Measurements from ENCODE around the gene BFSP2. TPM values are rescaled to one million over a fixed set of nuclear protein-coding genes. Genes with fewer than 3 reads are reported as not detected.

BFSP2 gene
- total and polyA plus RNA-seq, 2 of the 13 experiments (the other 11 are each of a cell fraction or from before 2014, with no cell fraction given) = not detected

GRCh38 chr3:133469140-133469731 lies 69.4 kb downstream of the BFSP2 start (continued):
- TF ChIP-seq SMAD3 (CRISPR knock-in tag; IDR thresholded peaks at IDR 0.05) (no peak), FOXA3 (CRISPR knock-in tag; IDR thresholded peaks at IDR 0.05) (peak; percentile 74), ZBTB38 (CRISPR knock-in tag; IDR thresholded peaks at IDR 0.05) (no peak), SP4 (CRISPR knock-in tag; IDR thresholded peaks at IDR 0.05) (no peak), ZNF101 (CRISPR knock-in tag; IDR thresholded peaks at IDR 0.05; ENCODE audit: borderline replicate concordance, low read depth) (no peak), ZNF12 (CRISPR knock-in tag; IDR thresholded peaks at IDR 0.05) (peak; percentile 18; the same call in 1 of the 2 replicates), ATF2 (CRISPR knock-in tag; IDR thresholded peaks at IDR 0.05) (0 out of 2 replicates have a peak, but pooled peaks have one; percentile 73), ZNF17 (CRISPR knock-in tag; IDR thresholded peaks at IDR 0.05) (peak; percentile 63; the same call in 1 of the 2 replicates), ELF3 (CRISPR knock-in tag; IDR thresholded peaks at IDR 0.05) (peak; percentile 63; the same call in 1 of the 2 replicates), IKZF4 (CRISPR knock-in tag; IDR thresholded peaks at IDR 0.05; ENCODE audit: borderline replicate concordance, low read depth, not compliant biosample characterization) (no peak)

GRCh38 chr3:133472242-133472641 lies 72.4 kb downstream of the BFSP2 start:
- ChIA-PET POLR2A (no interaction called here), CTCF (ENCODE audit: low intra/inter-chr PET ratio, low total read pairs) (no interaction called here)
- no peak overlapping the region for H3K4me3 ChIP-seq (replicated peaks in 1 of 3; ENCODE audit: insufficient read depth in 1 of 3, low read depth in 2 of 3, low read length in 3 of 3)
- no peak for TF ChIP-seq ZNF839 (CRISPR knock-in tag; IDR thresholded peaks at IDR 0.05; ENCODE audit: borderline replicate concordance)
- no peak for TF ChIP-seq SRY (CRISPR knock-in tag; IDR thresholded peaks at IDR 0.05)
- no peak for TF ChIP-seq ZNF576 (CRISPR knock-in tag; IDR thresholded peaks at IDR 0.05)
- no peak for TF ChIP-seq SATB2 (CRISPR knock-in tag; IDR thresholded peaks at IDR 0.05)
- TF ChIP-seq ZFP36L1 (CRISPR knock-in tag; IDR thresholded peaks at IDR 0.05) = no peak
- no peak for TF ChIP-seq KLF16 (CRISPR knock-in tag; IDR thresholded peaks at IDR 0.05)
- no peaks in the 10 kb centered on the region for H4K20me1 ChIP-seq (ENCODE audit: insufficient read depth, low read length)
- peaks cover 43% of the 10 kb centered on the region for H3K4me1 ChIP-seq (ENCODE audit: insufficient read depth, low read length)
- no peak overlapping the region for H3K4me2 ChIP-seq (ENCODE audit: low read depth, low read length)
- no peaks in the 10 kb centered on the region for H3K36me3 ChIP-seq (replicated peaks in 1 of 2; ENCODE audit: control insufficient read depth in 1 of 2, insufficient read depth in 2 of 2, low read length in 2 of 2)
- 88% methylated on average over 24 of the region's 24 CpGs for WGBS (ENCODE audit: low lambda C conversion rate)
- intact Hi-C loops (cut with micrococcal nuclease; ENCODE audit: unreplicated experiment) (no loop called here), in situ Hi-C loops (cut with HindIII; ENCODE audit: extremely low pct_ligation_motif_present, low pct_unique_long_range_greater_than_20kb) (no loop called here)
- ATAC-seq (no peak), DNase-seq (ENCODE audit: low spot score) (no peak), FAIRE-seq (no peak)
- no peak overlapping the region for H2AFZ ChIP-seq (ENCODE audit: low read length)
- H3K9ac ChIP-seq (ENCODE audit: insufficient read depth, low read depth, low read length) = no peak overlapping the region
- H3K9me3 ChIP-seq (ENCODE audit: low read length) = no peaks in the 10 kb centered on the region
- H3K27me3 ChIP-seq (ENCODE audit: control insufficient read depth in 1 of 2, insufficient read depth in 2 of 2, low read length in 2 of 2) = no peaks in the 10 kb centered on the region; a peak in 1 of 5 replicates
- no peaks in the 10 kb centered on the region for H3K79me2 ChIP-seq (ENCODE audit: insufficient read depth, low read length)
- BruUV-seq (replicated peaks) = no TSS peak
- H3K27ac ChIP-seq (ENCODE audit: extremely low read length, insufficient read depth, low read length) = no peak overlapping the region
